Measurements from ENCODE around the gene PLCB4. TPM values are rescaled to one million over a fixed set of nuclear protein-coding genes. Genes with fewer than 3 reads are reported as not detected.

PLCB4 gene
- total RNA-seq, 1 experiment from 2014 or later = 0.07 TPM

DNA sequence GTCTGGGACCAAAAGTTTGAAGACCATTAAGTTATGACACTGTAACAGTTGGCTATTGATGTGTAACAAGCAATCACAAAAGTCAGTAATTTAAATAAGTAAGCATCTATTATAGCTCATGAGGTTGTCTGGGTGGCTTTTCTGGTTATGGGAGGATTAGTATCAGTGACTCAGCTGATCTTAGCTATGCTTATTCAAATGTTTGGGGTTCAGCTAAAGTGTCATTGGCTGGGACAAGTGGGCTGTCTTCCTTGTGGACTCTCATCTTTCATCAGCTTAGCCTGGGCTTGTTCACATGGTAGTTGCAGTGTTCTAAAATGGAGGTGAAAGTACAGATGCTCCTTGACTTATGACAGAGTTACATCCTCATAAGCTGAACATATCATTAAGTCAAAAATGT is 370.9 kb downstream of the PLCB4 start:
- H3K9me3 ChIP-seq = 0 out of 2 replicates have a peak, but pooled peaks cover 6% of the 10 kb centered on the region
- H3K36me3 ChIP-seq = no peaks in the 10 kb centered on the region
- DNase-seq = no peak
- H3K4me3 ChIP-seq = no peak overlapping the region
- H3K27me3 ChIP-seq = no peaks in the 10 kb centered on the region

DNA sequence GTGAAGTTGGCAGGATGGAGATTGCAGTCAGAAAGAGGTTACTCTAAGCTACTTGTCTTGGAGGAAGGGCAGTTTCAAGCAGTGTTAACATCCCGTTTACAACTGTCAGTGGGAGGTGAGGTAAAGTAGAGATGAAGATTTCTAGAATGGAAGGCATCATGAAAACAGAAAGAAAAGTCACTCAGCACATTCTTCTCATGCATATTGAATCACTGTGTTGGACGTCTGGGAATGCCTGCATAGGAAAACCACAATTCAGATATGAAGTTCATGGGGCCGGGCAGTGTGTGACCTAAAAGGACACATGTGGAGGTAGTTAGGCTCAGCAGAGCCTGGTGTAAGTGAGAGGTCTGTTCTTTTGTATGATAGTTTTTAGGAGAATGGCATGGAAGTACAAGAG is 372.0 kb downstream of the PLCB4 start:
- H3K36me3 ChIP-seq = no peaks in the 10 kb centered on the region
- 0 out of 2 replicates have a peak, but pooled peaks cover 6% of the 10 kb centered on the region for H3K9me3 ChIP-seq
- H3K27me3 ChIP-seq = no peaks in the 10 kb centered on the region
- H3K4me3 ChIP-seq = no peak overlapping the region
- DNase-seq = no peak

DNA sequence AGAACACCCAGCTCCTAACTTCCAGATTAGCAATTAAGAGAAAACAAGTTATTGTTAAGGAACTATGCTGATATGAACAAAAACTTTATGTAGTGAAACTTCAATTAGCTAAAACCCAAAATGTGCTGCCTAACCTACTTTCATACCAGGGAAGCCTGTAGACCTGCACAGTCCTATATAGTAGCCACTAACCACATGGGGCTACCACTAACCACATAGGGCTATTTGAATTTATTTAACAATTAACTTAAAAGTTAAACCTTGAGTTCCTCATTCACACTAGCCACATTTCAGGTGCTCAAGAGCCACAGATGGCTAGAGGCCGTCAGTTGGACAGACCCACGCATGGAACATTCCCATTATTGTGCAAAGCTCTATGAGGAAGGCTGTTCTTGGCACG is 373.1 kb downstream of the PLCB4 start:
- no peak for DNase-seq
- Histone ChIP-seq H3K4me3 (no peak overlapping the region), H3K36me3 (no peaks in the 10 kb centered on the region), H3K9me3 (0 out of 2 replicates have a peak, but pooled peaks cover 6% of the 10 kb centered on the region), H3K27me3 (no peaks in the 10 kb centered on the region)

- no peaks in the 10 kb centered on the region for H3K36me3 ChIP-seq
- H3K9me3 ChIP-seq = 0 out of 2 replicates have a peak, but pooled peaks cover 6% of the 10 kb centered on the region
- H3K27me3 ChIP-seq = no peaks in the 10 kb centered on the region
- no peak for DNase-seq
- H3K4me3 ChIP-seq = no peak overlapping the region
Observed at GRCh38 chr20:9442858-9443257, 374.0 kb downstream of the PLCB4 start.

DNA sequence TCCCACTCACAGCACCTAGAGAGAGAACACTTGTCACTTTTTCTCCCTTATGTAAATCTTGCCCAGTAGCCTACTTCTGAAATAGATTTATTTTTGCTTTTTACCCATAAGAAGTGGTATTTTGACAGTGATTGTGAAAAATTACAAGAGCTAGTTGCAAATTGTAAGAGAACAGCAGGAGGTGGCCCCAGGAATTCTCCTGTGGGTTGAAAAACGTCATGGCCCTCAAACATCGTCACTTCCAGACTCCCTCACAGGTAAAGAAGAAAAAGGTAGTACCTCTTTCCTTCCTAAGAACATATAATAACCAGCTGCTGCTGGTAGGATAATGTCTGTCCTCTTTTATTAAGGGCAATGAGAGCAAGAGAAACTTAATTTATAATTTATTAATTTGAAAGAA is 376.0 kb downstream of the PLCB4 start:
- H3K9me3 ChIP-seq = no peaks in the 10 kb centered on the region
- H3K27me3 ChIP-seq = no peaks in the 10 kb centered on the region
- H3K4me3 ChIP-seq = no peak overlapping the region
- no peaks in the 10 kb centered on the region for H3K36me3 ChIP-seq
- no peak for DNase-seq

GRCh38 chr20:9447182-9447581 is 378.3 kb downstream of the PLCB4 start:
- H3K9me3 ChIP-seq = no peaks in the 10 kb centered on the region
- H3K27me3 ChIP-seq = no peaks in the 10 kb centered on the region
- no peak overlapping the region for H3K4me3 ChIP-seq
- DNase-seq = no peak
- H3K36me3 ChIP-seq = no peaks in the 10 kb centered on the region

DNA sequence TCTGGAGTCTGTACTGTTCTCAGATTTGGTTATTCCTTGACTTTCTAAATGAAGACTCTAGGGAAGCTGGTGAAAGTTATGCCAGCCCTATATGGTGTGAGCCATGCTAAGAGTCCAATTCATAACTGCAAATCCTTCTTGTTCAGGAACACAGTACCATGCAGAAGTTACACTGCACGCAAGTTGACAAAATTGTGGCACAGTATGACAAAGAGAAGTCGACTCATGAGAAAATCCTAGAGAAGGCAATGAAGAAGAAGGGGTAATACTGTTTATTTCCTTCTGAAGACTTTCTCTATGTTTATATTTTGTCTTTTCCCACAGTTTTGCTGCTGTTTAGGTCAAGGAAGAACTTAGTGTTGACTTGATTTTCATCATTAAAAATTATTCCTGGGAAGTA is 384.3 kb downstream of the PLCB4 start:
- Histone ChIP-seq H3K27me3 (no peaks in the 10 kb centered on the region), H3K36me3 (no peaks in the 10 kb centered on the region), H3K4me3 (no peak overlapping the region), H3K9me3 (no peaks in the 10 kb centered on the region)
- no peak for DNase-seq

DNA sequence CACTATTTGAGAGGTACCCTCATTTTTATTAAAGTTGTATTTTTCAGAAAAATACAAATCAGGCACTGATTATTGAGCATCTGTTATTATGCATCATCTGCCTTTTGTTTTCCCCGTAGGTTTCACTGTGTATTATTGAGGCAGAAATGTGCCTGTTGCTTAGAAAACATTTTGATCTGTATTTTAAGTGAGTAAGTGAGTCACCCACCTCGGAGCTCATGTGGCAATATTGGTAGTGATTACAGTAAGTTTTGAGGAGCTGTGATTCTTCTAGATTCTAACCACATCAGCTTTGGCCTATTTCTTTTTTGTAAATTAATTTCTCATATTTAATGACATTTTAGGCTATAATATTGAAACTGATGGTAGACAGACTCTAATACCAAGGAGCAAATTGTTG is 385.9 kb downstream of the PLCB4 start:
- Histone ChIP-seq H3K4me3 (no peak overlapping the region), H3K27me3 (no peaks in the 10 kb centered on the region), H3K9me3 (no peaks in the 10 kb centered on the region), H3K36me3 (no peaks in the 10 kb centered on the region)
- DNase-seq = no peak

DNA sequence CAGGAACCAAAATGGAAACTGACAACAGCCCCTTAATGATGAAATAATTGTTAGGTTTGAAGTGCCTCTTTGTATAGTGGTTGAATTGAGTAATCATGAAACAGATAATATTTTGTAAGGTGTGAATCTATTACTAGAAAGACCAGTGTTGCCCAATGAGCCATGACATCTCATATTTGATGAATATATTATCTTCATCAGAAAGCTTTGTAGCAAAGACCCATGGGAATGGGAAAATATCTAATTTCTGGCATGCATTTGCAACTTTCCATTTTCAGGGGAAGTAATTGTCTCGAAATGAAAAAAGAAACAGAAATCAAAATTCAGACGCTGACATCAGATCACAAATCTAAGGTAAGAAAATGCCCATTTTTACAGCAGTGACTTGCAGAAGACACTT is 388.2 kb downstream of the PLCB4 start:
- no peak for DNase-seq
- Histone ChIP-seq H3K36me3 (no peaks in the 10 kb centered on the region), H3K27me3 (no peaks in the 10 kb centered on the region), H3K9me3 (no peaks in the 10 kb centered on the region), H3K4me3 (no peak overlapping the region)

GRCh38 chr20:9458138-9458796 is 389.4 kb downstream of the PLCB4 start:
- H3K27me3 ChIP-seq = no peaks in the 10 kb centered on the region
- DNase-seq = peak; percentile 82
- H3K4me3 ChIP-seq = no peak overlapping the region

GRCh38 chr20:9460518-9460917 is 391.6 kb downstream of the PLCB4 start:
- Histone ChIP-seq H3K4me3 (no peak overlapping the region), H3K9me3 (no peaks in the 10 kb centered on the region), H3K27me3 (no peaks in the 10 kb centered on the region), H3K36me3 (no peaks in the 10 kb centered on the region)
- DNase-seq = peak; percentile 43

More at GRCh38 chr20:9458138-9458796, 389.4 kb downstream of the PLCB4 start:
- H3K36me3 ChIP-seq = no peaks in the 10 kb centered on the region
- no peaks in the 10 kb centered on the region for H3K9me3 ChIP-seq

DNA sequence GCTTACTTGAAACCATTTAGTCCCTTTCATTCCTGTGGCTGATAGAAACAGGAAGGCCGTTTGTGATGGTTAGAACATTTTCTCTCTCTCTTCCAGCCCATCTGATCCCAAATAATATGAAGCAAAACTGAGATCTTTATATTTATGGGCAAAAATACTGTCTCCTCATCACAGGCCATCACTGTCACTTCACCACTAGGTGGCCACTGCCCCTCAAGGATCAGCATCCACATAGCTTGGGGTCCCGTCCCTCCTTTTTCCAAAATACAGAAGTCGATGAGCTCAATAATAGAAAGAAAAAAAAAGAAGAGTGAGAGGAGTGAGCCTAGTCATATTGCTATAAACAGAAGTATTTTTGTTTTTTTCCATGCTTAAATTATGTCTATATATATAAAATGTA is 399.1 kb downstream of the PLCB4 start:
- H3K9me3 ChIP-seq = no peaks in the 10 kb centered on the region

GRCh38 chr20:9474835-9475415 is 406.0 kb downstream of the PLCB4 start:
- H3K36me3 ChIP-seq = no peaks in the 10 kb centered on the region
- no peaks in the 10 kb centered on the region for H3K9me3 ChIP-seq
- no peaks in the 10 kb centered on the region for H3K27me3 ChIP-seq
- no peak overlapping the region for H3K4me3 ChIP-seq
- no peak for DNase-seq

More for the DNA sequence above, 399.1 kb downstream of the PLCB4 start:
- Histone ChIP-seq H3K27me3 (no peaks in the 10 kb centered on the region), H3K36me3 (no peaks in the 10 kb centered on the region), H3K4me3 (no peak overlapping the region)
- no peak for DNase-seq

DNA sequence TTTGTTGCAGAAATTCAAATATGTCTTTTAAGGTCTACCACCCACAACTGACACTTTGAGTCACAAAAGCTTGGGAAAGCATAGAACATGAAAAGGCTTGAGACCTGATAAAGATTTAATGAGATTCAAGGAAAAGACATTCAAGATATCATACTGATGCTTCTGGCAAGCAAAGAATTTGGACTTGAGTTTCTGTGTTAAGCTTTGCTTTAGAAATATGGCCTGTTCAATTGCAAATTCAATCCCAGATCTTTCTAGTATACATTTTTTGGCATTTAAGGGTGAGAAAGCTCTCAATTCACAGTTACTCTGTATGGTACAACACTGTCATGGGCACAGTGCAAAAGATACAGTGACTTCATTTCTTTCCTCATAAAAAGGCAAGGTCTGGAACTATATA is 406.6 kb downstream of the PLCB4 start:
- H3K27me3 ChIP-seq = no peaks in the 10 kb centered on the region
- H3K9me3 ChIP-seq = no peaks in the 10 kb centered on the region
- no peak overlapping the region for H3K4me3 ChIP-seq
- DNase-seq = no peak
- H3K36me3 ChIP-seq = no peaks in the 10 kb centered on the region

DNA sequence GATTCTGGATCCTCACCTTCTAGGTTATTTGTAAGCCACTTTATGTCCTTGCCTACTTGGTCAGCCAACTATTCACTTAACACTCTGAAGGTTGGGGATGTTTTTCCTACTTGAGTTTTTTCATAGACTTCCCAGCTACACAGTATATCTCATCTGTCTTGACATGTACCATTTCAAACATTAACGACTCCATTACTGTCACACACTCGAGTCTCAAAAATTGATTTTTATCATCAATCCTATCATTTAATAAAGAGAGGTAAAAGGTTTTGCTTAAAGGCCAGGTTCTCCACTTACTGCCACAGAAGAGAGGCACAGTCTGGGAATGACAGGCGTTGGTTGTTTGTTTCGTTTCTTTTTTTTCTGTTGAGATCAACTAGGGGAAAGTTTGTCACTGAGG is 407.3 kb downstream of the PLCB4 start:
- no peaks in the 10 kb centered on the region for H3K27me3 ChIP-seq
- no peak overlapping the region for H3K4me3 ChIP-seq
- H3K36me3 ChIP-seq = no peaks in the 10 kb centered on the region
- H3K9me3 ChIP-seq = no peaks in the 10 kb centered on the region
- DNase-seq = no peak

DNA sequence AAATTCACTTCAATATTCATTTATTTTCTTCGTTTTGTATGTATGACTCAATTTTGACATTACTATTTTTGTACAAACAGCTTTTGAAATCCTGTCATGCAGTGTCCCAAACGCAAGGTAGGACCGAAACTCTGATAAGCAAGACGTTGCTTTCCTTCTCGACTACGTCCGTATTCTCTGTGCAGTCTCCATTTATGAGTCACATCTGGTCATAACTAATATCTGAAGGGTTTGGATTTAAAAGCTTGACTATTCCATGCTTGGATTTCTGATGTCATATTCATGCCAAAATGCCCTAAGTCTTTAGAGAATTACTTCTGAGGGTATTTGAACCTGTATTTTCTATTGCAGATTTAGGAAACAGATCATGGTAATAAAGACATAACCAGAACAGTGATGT is 407.8 kb downstream of the PLCB4 start:
- no peaks in the 10 kb centered on the region for H3K9me3 ChIP-seq
- H3K27me3 ChIP-seq = no peaks in the 10 kb centered on the region
- no peak for DNase-seq
- no peaks in the 10 kb centered on the region for H3K36me3 ChIP-seq
- H3K4me3 ChIP-seq = no peak overlapping the region

DNA sequence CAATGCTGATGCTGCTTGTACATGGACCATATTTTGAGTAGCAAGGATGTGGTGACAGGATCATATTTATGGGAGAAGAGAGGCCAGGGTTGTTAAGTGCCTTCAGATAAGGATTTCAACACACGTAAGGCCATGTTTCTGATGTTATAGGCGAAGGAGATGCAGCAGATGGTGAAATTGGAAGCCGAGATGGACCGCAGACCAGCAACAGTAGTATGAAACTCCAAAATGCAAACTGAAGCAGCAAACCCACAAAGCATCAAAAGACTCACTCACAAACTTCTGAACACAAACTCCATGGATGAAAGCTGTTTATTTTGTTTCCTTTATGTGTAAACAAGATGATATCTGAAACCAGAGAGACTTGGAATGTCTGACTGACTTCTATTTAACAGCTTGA is 409.9 kb downstream of the PLCB4 start:
- no peaks in the 10 kb centered on the region for H3K36me3 ChIP-seq
- DNase-seq = no peak
- no peak overlapping the region for H3K4me3 ChIP-seq
- no peaks in the 10 kb centered on the region for H3K9me3 ChIP-seq
- no peaks in the 10 kb centered on the region for H3K27me3 ChIP-seq

DNA sequence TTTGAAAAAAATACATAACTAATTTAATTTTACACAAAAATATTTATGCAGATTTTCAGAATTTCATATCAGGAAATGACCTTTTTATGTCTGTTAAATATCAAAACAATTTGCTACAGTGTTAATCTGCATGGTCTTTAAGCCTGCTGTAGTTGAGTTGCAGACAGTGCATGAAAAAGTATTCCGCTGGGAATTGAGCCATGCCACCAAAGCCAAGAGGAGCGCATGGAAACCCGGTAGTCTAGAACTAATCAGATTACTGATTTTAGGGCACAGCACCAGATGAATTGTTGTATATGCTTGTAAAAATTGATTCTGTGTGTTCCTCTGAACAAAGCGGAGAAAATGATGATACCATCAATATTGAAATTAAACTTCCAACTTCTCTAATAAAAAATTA is 411.2 kb downstream of the PLCB4 start:
- H3K36me3 ChIP-seq = no peaks in the 10 kb centered on the region
- H3K4me3 ChIP-seq = no peak overlapping the region
- no peak for DNase-seq
- no peaks in the 10 kb centered on the region for H3K9me3 ChIP-seq
- H3K27me3 ChIP-seq = no peaks in the 10 kb centered on the region
